Muscle of leg (tissue), 11 donors: Measurements from ENCODE around the gene ME3. TPM values are rescaled to one million over a fixed set of nuclear protein-coding genes. Genes with fewer than 3 reads are reported as not detected.
A peak's percentile ranks its signal among the peaks of the same experiment; 100 is the strongest.

Source experiments
- DNase-seq: peaks from one replicate; pipeline ENCODE4 v3.0.0; 2013
- H3K27ac ChIP-seq: one replicate; pipeline ENCODE4 v1.5.1; 2013; ENCODE audit warnings: mild to moderate bottlenecking, low read length, control low read depth
- H3K27me3 ChIP-seq: one replicate; pipeline ENCODE4 v1.6.1; 2013; ENCODE audit warnings: low read length; ENCODE audit not compliant: control insufficient read depth, insufficient read depth
- H3K36me3 ChIP-seq: one replicate; pipeline ENCODE4 v1.6.1; 2013; ENCODE audit warnings: low read length; ENCODE audit not compliant: control insufficient read depth, insufficient read depth
- H3K4me1 ChIP-seq: one replicate; pipeline ENCODE4 v1.6.1; 2013; ENCODE audit warnings: low read length; ENCODE audit not compliant: control insufficient read depth, insufficient read depth
- H3K4me3 ChIP-seq: one replicate; pipeline ENCODE4 v1.5.1; 2013; ENCODE audit warnings: low read length, control low read depth
- H3K9me3 ChIP-seq: replicated peaks from 2 replicates; pipeline ENCODE4 v1.6.1; 2013; ENCODE audit warnings: low read depth, low read length; ENCODE audit not compliant: control insufficient read depth
- WGBS: methylation state at CpG from one replicate; pipeline ENCODE4 v1.1.5; 2013; ENCODE audit warnings: missing lambda C conversion rate; ENCODE audit not compliant: insufficient coverage; 5-methylcytosine and 5-hydroxymethylcytosine counted together
- polyA plus RNA-seq, 8 donors: library from polyadenylated mRNA; unstranded; fragments of 120-200 nt; gene quantifications; one replicate each; pipeline versions ENCODE4 v1.2.1 to v1.2.3, GENCODE V29; 2013; ENCODE audit warnings: inconsistent platforms in 1 of 8, low replicate concordance in 1 of 8; ENCODE audit not compliant: insufficient read length in 8 of 8, insufficient read depth in 1 of 8
- total RNA-seq: library from RNA; stranded (reverse); fragments of 120-200 nt; gene quantifications from one replicate; pipeline ENCODE4 v1.2.4, GENCODE V29; 2013

Gene ME3
- total and polyA plus RNA-seq, 9 donors = 7.0 to 12.4 (median 9.9) TPM

GRCh38 chr11:86509588-86509974 is 162.8 kb downstream of the ME3 start:
- DNase-seq = peak; percentile 89
- H3K27ac ChIP-seq = no peak overlapping the region
- no peak overlapping the region for H3K4me3 ChIP-seq
- peaks cover 2% of the 10 kb centered on the region for H3K36me3 ChIP-seq
- no CpG with 5 or more reads among the region's 2 CpGs for WGBS
- peaks cover 7% of the 10 kb centered on the region for H3K4me1 ChIP-seq
- no peaks in the 10 kb centered on the region for H3K27me3 ChIP-seq
- no peaks in the 10 kb centered on the region for H3K9me3 ChIP-seq

- H3K9me3 ChIP-seq = no peaks in the 10 kb centered on the region
- H3K36me3 ChIP-seq = peaks cover 2% of the 10 kb centered on the region
- DNase-seq = peak; percentile 90
- H3K4me3 ChIP-seq = no peak overlapping the region
- no peak overlapping the region for H3K27ac ChIP-seq
- H3K27me3 ChIP-seq = no peaks in the 10 kb centered on the region
- no CpG with 5 or more reads among the region's 6 CpGs for WGBS
- H3K4me1 ChIP-seq = peaks cover 7% of the 10 kb centered on the region
Measured at GRCh38 chr11:86508604-86509587, 163.5 kb downstream of the ME3 start.

GRCh38 chr11:86507249-86507845 is 165.1 kb downstream of the ME3 start:
- no peaks in the 10 kb centered on the region for H3K27me3 ChIP-seq
- H3K4me3 ChIP-seq = no peak overlapping the region
- peaks cover 13% of the 10 kb centered on the region for H3K4me1 ChIP-seq
- no peak overlapping the region for H3K27ac ChIP-seq
- WGBS = no CpG with 5 or more reads among the region's 4 CpGs
- H3K9me3 ChIP-seq = no peaks in the 10 kb centered on the region
- no peak for DNase-seq
- peaks cover 2% of the 10 kb centered on the region for H3K36me3 ChIP-seq

- H3K27me3 ChIP-seq = no peaks in the 10 kb centered on the region
- H3K4me3 ChIP-seq = no peak overlapping the region
- no peak overlapping the region for H3K27ac ChIP-seq
- WGBS = no CpG with 5 or more reads among the region's 3 CpGs
- H3K9me3 ChIP-seq = no peaks in the 10 kb centered on the region
- DNase-seq = no peak
- peaks cover 2% of the 10 kb centered on the region for H3K36me3 ChIP-seq
- H3K4me1 ChIP-seq = peaks cover 13% of the 10 kb centered on the region
Measured at GRCh38 chr11:86506235-86506634, 166.2 kb downstream of the ME3 start.

- H3K4me1 ChIP-seq = peaks cover 6% of the 10 kb centered on the region
- no peaks in the 10 kb centered on the region for H3K9me3 ChIP-seq
- no peak for DNase-seq
- no peaks in the 10 kb centered on the region for H3K27me3 ChIP-seq
- H3K36me3 ChIP-seq = peaks cover 2% of the 10 kb centered on the region
- WGBS = 81% methylated on average over 3 of the region's 4 CpGs
- H3K4me3 ChIP-seq = no peak overlapping the region
- peak overlapping the region; percentile 71 for H3K27ac ChIP-seq
Measured at GRCh38 chr11:86503131-86503530, 169.3 kb downstream of the ME3 start.

- peaks cover 2% of the 10 kb centered on the region for H3K36me3 ChIP-seq
- no peak overlapping the region for H3K4me3 ChIP-seq
- H3K27ac ChIP-seq = no peak overlapping the region
- DNase-seq = no peak
- WGBS = 92% methylated on average over 2 of the region's 3 CpGs
- no peaks in the 10 kb centered on the region for H3K9me3 ChIP-seq
- H3K4me1 ChIP-seq = peaks cover 6% of the 10 kb centered on the region
- no peaks in the 10 kb centered on the region for H3K27me3 ChIP-seq
Measured at GRCh38 chr11:86502137-86502642, 170.2 kb downstream of the ME3 start.

GRCh38 chr11:86500500-86501140 is 171.8 kb downstream of the ME3 start:
- Histone ChIP-seq H3K4me1 (peaks cover 8% of the 10 kb centered on the region), H3K36me3 (peaks cover under 1% of the 10 kb centered on the region), H3K27ac (no peak overlapping the region), H3K4me3 (no peak overlapping the region), H3K27me3 (no peaks in the 10 kb centered on the region), H3K9me3 (no peaks in the 10 kb centered on the region)
- 92% methylated on average over 1 of the region's 3 CpGs for WGBS
- DNase-seq = no peak

GRCh38 chr11:86499723-86500129 is 172.7 kb downstream of the ME3 start:
- Histone ChIP-seq H3K36me3 (no peaks in the 10 kb centered on the region), H3K9me3 (no peaks in the 10 kb centered on the region), H3K4me3 (no peak overlapping the region), H3K4me1 (peaks cover 10% of the 10 kb centered on the region), H3K27me3 (no peaks in the 10 kb centered on the region), H3K27ac (no peak overlapping the region)
- DNase-seq = no peak
- 88% methylated on average over 1 of the region's 4 CpGs for WGBS

GRCh38 chr11:86497836-86498235 is 174.6 kb downstream of the ME3 start:
- no peak overlapping the region for H3K27ac ChIP-seq
- H3K4me3 ChIP-seq = no peak overlapping the region
- H3K4me1 ChIP-seq = peaks cover 5% of the 10 kb centered on the region
- WGBS = 92% methylated on average over 9 of the region's 10 CpGs
- no peaks in the 10 kb centered on the region for H3K36me3 ChIP-seq
- H3K27me3 ChIP-seq = no peaks in the 10 kb centered on the region
- DNase-seq = no peak
- H3K9me3 ChIP-seq = no peaks in the 10 kb centered on the region

GRCh38 chr11:86497310-86497709 is 175.1 kb downstream of the ME3 start:
- Histone ChIP-seq H3K27ac (no peak overlapping the region), H3K4me1 (peaks cover 5% of the 10 kb centered on the region), H3K9me3 (no peaks in the 10 kb centered on the region), H3K4me3 (no peak overlapping the region), H3K27me3 (no peaks in the 10 kb centered on the region), H3K36me3 (no peaks in the 10 kb centered on the region)
- DNase-seq = no peak
- WGBS = 75% methylated on average over 2 of the region's 2 CpGs
